GM21360 (cell line): Measurements from ENCODE around the gene MR1.
A peak's percentile ranks its signal among the peaks of the same experiment; 100 is the strongest.
"Not testable (repeated sequence)": the region's sequence is repeated elsewhere in the genome, so short reads cannot be mapped to it uniquely, and the experiment has no call there.

ENCODE experiments used
- ATAC-seq: cut with Tn5 transposase; IDR thresholded peaks from one replicate; pipeline ENCODE4 v1.9.1; 2021; ENCODE audit warnings: mild to moderate bottlenecking, moderate library complexity; ENCODE audit not compliant: unreplicated experiment

MR1 gene

GRCh38 chr1:181028196-181028595 is 5.6 kb upstream of the MR1 start:
- ATAC-seq = no peak

- ATAC-seq = no peak
Observed at GRCh38 chr1:181028615-181029014, 5.2 kb upstream of the MR1 start.

GRCh38 chr1:181032535-181032934 is 1.2 kb upstream of the MR1 start:
- no peak for ATAC-seq

GRCh38 chr1:181033128-181033798 is 520 bp upstream of the MR1 start:
- ATAC-seq = peak; percentile 28

- ATAC-seq = not testable (repeated sequence)
Observed at GRCh38 chr1:181035210-181035609, 1.4 kb downstream of the MR1 start.

GRCh38 chr1:181036107-181036836 is 2.5 kb downstream of the MR1 start:
- ATAC-seq = no peak

GRCh38 chr1:181037386-181037785 is 3.6 kb downstream of the MR1 start:
- ATAC-seq = no peak

GRCh38 chr1:181038399-181038873 is 4.7 kb downstream of the MR1 start:
- peak; percentile 42 for ATAC-seq

GRCh38 chr1:181040284-181040865 is 6.6 kb downstream of the MR1 start:
- ATAC-seq = no peak

GRCh38 chr1:181043025-181043888 is 9.5 kb downstream of the MR1 start:
- ATAC-seq = no peak

- peak; percentile 67 for ATAC-seq
Observed at GRCh38 chr1:181044449-181044966, 10.7 kb downstream of the MR1 start.

- ATAC-seq = not testable (repeated sequence)
Observed at GRCh38 chr1:181045946-181046345, 12.2 kb downstream of the MR1 start.

GRCh38 chr1:181049378-181049777 is 15.6 kb downstream of the MR1 start:
- ATAC-seq = no peak

GRCh38 chr1:181050922-181051321 is 17.1 kb downstream of the MR1 start:
- no peak for ATAC-seq

GRCh38 chr1:181056560-181056959 is 22.8 kb downstream of the MR1 start:
- no peak for ATAC-seq

GRCh38 chr1:181057079-181057478 is 23.3 kb downstream of the MR1 start:
- no peak for ATAC-seq

- ATAC-seq = no peak
Observed at GRCh38 chr1:181059435-181059834, 25.7 kb downstream of the MR1 start.

GRCh38 chr1:181060066-181060465 is 26.3 kb downstream of the MR1 start:
- ATAC-seq = no peak

- not testable (repeated sequence) for ATAC-seq
Observed at GRCh38 chr1:181060947-181061346, 27.2 kb downstream of the MR1 start.

- ATAC-seq = no peak
Observed at GRCh38 chr1:181061487-181061886, 27.7 kb downstream of the MR1 start.
